VCaP (cell line): ENCODE data around the gene KLHL15.
"Not testable (repeated sequence)": the region's sequence is repeated elsewhere in the genome, so short reads cannot be mapped to it uniquely, and the experiment has no call there.

Experiments used
- H3K27ac ChIP-seq: fragments of 450-650 bp; 2 replicates; pipeline ENCODE4 v1.5.1; 2017
- CTCF ChIP-seq: fragments of 450-650 bp; conservative IDR thresholded peaks from 2 replicates; pipeline ENCODE4 v1.5.1; 2017; ENCODE audit warnings: mild to moderate bottlenecking, moderate library complexity

The KLHL15 gene

DNA sequence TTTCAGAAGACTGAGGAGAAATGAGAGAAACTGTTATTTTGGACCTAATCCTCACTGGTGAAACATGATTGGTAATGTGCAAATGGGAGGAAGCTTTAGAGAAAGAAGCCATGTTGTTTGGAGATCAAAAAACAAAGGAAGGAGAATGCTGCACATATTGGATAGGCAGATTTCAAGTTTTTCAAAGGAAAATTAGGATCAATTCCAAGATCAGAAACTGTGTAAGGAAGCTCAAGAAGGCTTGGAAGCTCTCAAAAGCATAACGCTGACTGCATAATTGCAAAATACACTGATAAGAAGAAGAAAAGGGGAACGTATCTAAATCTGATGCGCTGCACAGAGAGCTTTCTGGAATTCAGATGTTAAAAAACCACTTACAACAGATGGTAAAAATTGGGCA lies 34.6 kb downstream of the KLHL15 start:
- TF ChIP-seq CTCF, result no peak
- no peak overlapping the region for H3K27ac ChIP-seq

- no peak for TF ChIP-seq CTCF
Observed at GRCh38 chrX:23990455-23990854, 36.5 kb downstream of the KLHL15 start.

DNA sequence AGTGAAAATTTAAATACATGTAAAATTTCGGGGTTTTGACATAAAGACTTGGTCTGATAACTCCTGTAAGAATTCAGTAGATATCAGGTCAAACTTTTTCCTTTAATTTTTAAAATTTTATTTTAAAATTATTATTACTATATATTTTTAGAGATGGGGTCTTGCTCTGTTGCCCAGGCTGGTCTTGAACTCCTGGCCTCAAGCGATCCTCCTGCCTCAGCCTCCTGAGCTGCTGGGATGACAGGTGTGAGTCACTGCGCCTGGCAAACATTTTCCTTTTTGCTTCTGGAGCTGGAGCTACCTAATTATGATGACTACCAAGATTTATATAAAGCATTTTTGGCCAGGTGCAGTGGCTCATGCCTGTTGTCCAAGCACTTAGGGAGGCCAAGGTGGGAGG lies 37.3 kb downstream of the KLHL15 start:
- H3K27ac ChIP-seq, result no peak overlapping the region
- TF ChIP-seq CTCF, result no peak

More at GRCh38 chrX:23990455-23990854, 36.5 kb downstream of the KLHL15 start:
- H3K27ac ChIP-seq, result no peak overlapping the region

DNA sequence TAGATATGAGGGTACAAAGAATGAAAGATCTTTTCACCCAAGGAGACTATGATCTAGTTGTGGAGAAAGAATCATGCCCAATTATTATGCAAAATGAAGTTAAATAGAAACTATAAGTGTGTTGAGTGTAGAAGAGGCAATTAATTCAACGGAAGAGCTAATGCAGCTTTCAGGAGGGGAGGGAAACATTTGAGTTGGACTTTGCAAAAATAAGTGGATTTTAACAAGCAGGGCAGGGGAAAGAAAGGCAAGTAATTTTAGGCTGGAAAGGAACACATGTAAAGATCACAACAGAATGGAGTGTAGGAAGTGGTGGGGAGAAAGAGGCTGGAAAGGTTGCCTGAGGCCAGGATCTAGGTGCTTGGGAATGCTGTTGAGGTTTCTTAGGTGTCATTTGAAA lies 44.1 kb downstream of the KLHL15 start:
- no peak for TF ChIP-seq CTCF
- no peak overlapping the region for H3K27ac ChIP-seq

- H3K27ac ChIP-seq, result no peak overlapping the region
- TF ChIP-seq CTCF, result no peak
Observed at GRCh38 chrX:23981711-23982110, 45.3 kb downstream of the KLHL15 start.

DNA sequence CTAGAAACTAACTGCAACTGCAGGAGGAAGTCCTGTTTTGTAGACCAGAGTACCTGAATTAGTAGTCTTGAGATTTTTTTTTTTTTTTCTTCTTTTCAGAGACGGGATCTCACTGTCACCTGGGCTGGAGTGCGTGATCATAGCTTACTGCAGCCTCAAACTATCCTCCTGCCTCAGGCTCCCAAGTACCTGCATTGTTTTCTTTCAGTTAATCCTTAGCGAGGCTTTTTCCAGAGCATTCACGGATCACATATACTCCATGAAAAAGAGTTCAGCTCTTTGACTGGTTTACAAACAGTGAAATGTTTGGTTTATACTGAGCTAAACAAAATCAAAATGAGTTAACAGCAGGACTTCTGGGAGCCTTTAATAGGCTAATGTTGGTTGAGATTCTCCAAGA lies 45.8 kb downstream of the KLHL15 start:
- H3K27ac ChIP-seq, result no peak overlapping the region
- TF ChIP-seq CTCF, result no peak

DNA sequence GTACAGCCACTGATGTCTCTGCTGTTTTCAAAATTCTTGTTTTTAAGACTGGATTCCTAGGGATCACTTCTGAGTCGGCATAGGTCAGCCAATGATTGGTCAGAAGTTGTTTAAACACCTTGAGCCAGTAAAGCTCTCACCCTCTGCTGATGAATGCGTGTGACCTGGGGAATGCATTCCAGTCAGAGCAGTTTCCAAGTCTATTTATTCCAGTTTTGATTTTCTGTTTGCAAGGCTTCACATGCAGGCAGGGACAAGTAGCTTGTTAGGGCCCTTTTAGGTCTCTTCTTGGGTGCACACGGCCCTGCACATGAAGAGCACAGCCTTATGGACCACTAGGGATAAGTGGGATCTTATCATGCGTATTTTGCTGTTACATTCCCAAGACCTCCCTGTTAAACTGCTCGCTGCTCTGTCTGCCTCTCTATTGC lies 47.0 kb downstream of the KLHL15 start:
- H3K27ac ChIP-seq, result no peak overlapping the region
- TF ChIP-seq CTCF, result no peak

- no peak for TF ChIP-seq CTCF
Observed at GRCh38 chrX:23978491-23978890, 48.5 kb downstream of the KLHL15 start.

GRCh38 chrX:23965630-23966029 lies 61.4 kb downstream of the KLHL15 start:
- not testable (repeated sequence) for H3K27ac ChIP-seq

More at GRCh38 chrX:23978491-23978890, 48.5 kb downstream of the KLHL15 start:
- no peak overlapping the region for H3K27ac ChIP-seq
